ENCODE results near the gene ITCH. TPM values are rescaled to one million over a fixed set of nuclear protein-coding genes. Genes with fewer than 3 reads are reported as not detected.

The ITCH gene
- total RNA-seq, 4 donors from 2014 or later = 40.7 to 59.3 (median 45.9) TPM

DNA sequence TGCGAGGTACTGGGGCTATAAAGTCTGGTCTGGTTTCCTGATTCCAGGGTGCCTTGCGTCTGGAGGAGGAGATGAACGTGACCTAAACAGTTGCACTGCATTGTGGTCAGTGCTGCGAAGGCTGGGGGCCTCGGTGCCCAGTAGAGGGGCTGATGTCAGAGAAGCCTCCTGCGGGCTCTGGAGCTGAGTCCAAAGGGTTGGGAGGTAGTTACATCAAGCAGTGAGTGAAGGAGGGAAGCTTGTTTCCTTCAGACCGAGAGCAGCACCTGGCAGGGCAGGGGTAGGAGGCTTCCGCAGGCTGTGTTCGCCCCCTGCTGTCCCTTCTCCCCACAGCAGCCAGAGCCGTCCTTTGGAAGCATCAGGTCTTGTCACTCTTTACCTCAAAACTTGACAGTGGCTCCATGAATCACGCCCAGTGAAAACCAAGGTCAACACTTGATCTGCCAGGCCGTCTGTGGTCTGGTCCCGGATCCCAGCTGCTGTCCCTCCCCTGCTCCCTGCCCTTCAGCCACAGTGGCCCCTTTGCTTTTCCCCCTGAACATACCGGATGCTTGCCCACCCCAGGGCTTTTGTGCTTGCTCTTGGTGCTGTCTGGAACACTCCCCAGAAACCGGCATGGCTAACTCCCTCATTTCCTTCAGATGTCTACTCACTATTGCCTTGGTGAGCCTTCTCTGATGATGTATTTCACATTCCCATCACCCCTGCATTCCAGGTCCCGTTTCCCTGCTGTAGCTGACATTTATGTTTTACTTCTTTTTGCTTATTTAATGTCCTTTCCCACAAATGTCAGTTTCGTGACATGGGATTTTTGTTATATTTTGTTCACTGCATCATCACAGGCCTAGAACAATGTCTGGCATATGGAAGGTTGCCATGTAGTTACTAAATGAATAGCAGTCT, 160.1 kb downstream of the ITCH start:
- TF ChIP-seq, protein P1, sequence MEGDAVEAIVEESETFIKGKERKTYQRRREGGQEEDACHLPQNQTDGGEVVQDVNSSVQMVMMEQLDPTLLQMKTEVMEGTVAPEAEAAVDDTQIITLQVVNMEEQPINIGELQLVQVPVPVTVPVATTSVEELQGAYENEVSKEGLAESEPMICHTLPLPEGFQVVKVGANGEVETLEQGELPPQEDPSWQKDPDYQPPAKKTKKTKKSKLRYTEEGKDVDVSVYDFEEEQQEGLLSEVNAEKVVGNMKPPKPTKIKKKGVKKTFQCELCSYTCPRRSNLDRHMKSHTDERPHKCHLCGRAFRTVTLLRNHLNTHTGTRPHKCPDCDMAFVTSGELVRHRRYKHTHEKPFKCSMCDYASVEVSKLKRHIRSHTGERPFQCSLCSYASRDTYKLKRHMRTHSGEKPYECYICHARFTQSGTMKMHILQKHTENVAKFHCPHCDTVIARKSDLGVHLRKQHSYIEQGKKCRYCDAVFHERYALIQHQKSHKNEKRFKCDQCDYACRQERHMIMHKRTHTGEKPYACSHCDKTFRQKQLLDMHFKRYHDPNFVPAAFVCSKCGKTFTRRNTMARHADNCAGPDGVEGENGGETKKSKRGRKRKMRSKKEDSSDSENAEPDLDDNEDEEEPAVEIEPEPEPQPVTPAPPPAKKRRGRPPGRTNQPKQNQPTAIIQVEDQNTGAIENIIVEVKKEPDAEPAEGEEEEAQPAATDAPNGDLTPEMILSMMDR (IDR thresholded peaks at IDR 0.05) = peak in 1 of 3 donors; percentile 39
- TF ChIP-seq POLR2A (IDR thresholded peaks at IDR 0.05) = no peak
- WGBS, 2 donors = 58% methylated on average over 17 of the region's 17 CpGs
- peak; percentile 15 to 89 for DNase-seq (ENCODE audit: low spot score in 2 of 2)
- H3K4me3 ChIP-seq (ENCODE audit: low read depth, poor library complexity, severe bottlenecking) = no peak overlapping the region
- intact Hi-C loops (cut with DNase I; ENCODE audit: low total_unique reads) = no loop called here

DNA sequence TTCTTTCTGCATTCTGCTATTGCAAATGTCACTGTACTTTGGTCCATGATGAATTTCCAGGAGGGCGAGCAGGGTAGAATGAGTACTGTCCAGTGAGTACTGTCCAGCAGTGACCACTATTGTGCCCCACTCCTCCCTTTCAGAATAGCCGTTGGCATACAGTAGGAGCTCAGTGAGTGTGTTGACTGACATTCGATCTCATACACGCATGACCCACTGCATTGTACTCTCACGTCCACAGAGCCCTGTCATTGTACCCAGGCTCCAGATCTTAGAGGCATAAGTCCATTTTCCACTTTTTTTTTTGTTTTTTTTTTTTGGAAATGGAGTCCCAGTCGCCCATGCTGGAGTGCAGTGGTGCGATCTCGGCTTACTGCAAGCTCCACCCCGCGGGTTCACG, 161.4 kb downstream of the ITCH start:
- TF ChIP-seq POLR2A (IDR thresholded peaks at IDR 0.05) = no peak
- TF ChIP-seq, protein P1 (IDR thresholded peaks at IDR 0.05) = no peak
- WGBS, 2 donors = 86 to 88% methylated on average over 11 of the region's 11 CpGs
- intact Hi-C loops (cut with DNase I; ENCODE audit: low total_unique reads) = no loop called here
- peak; percentile 8 to 71 for DNase-seq (ENCODE audit: low spot score in 2 of 2)
- H3K4me3 ChIP-seq (ENCODE audit: low read depth, poor library complexity, severe bottlenecking) = no peak overlapping the region

DNA sequence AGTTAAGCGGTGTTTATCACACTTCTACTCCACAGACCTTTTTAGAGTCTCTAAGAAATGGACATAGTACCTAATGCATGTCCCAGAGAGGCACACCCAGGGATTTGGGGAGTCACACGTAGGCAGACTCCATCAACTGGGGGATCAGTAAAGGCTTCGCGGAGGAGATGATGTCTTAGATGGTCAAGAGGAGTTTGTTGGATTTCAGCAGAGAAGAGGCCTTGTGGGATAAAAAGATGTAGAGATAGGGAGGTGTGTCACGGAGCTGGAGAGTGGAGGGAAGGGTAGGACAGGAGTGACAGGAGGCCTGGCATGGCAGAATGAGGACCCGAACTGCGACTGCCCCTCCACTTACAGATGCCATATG, 162.3 kb downstream of the ITCH start:
- intact Hi-C loops (cut with DNase I; ENCODE audit: low total_unique reads) = no loop called here
- H3K4me3 ChIP-seq (ENCODE audit: low read depth, poor library complexity, severe bottlenecking) = no peak overlapping the region
- DNase-seq (ENCODE audit: low spot score in 2 of 2) = no peak
- TF ChIP-seq, protein P1 (IDR thresholded peaks at IDR 0.05) = no peak
- no peak for TF ChIP-seq POLR2A (IDR thresholded peaks at IDR 0.05)
- WGBS, 2 donors = 66 to 69% methylated on average over 7 of the region's 7 CpGs

DNA sequence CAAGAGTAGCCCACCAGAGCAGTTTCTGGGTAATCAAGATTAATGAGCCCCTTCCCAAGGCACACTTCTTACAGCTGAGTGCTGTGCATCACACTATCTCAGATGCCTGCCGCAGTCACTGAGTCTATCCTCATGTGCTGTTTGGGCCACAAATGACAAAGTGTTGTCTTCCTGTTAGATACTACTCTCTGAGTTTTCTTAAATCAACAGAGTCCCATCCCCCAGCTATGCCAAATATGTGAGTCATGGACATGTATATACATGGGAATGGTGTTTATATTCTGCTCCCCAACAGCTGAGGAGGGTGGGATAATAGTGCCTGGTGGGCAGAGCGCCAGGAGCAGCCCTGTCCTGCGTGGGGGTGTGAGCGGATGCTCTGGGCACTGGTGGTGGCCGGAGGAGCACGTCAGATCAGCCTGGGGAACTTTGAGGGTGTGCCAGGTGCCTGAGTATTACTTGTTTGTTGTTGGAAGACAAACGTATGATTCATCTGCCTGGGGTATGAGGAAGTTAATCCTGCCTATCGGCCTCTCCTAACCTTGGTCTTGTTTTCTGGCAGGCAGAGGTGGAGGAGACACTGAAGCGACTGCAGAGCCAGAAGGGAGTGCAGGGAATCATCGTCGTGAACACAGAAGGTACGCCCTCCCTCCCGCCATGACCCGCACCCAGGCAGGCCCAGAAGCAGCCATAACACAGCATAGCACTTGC, 162.8 kb downstream of the ITCH start:
- WGBS, 2 donors = 19 to 25% methylated on average over 14 of the region's 14 CpGs
- peak; percentile 90 to 96 for DNase-seq (ENCODE audit: low spot score in 2 of 2)
- intact Hi-C loops (cut with DNase I; ENCODE audit: low total_unique reads) = no loop called here

DNA sequence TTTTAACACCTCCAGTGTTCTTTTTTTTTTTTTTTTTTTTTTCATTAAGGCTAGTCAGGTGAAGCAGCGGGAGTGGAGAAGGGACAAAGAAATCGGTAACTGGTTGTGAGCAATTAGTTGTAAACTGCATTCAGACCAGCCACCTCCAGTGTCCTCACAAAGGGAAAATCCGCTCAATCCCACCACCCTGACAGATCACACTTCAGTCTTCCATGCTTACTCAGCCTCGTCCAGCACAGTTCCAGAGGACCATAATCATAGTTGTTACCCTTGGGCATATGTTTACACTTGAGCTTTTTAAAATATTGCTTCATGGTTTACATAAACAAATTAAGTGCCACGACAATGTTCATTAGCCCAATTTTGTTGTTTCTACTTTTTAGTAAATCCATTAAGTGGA, 163.4 kb downstream of the ITCH start:
- TF ChIP-seq, protein P1 (IDR thresholded peaks at IDR 0.05) = no peak
- TF ChIP-seq POLR2A (IDR thresholded peaks at IDR 0.05) = no peak
- intact Hi-C loops (cut with DNase I; ENCODE audit: low total_unique reads) = no loop called here

More for the DNA sequence above, 162.8 kb downstream of the ITCH start:
- H3K4me3 ChIP-seq (ENCODE audit: low read depth, poor library complexity, severe bottlenecking) = no peak overlapping the region
- no peak for TF ChIP-seq POLR2A (IDR thresholded peaks at IDR 0.05)
- TF ChIP-seq, protein P1 (IDR thresholded peaks at IDR 0.05) = no peak

More for the DNA sequence above, 163.4 kb downstream of the ITCH start:
- 58 to 61% methylated on average over 5 of the region's 5 CpGs for WGBS, 2 donors
- peak in 1 of 2 donors; percentile 84 for DNase-seq (ENCODE audit: low spot score in 2 of 2)
- H3K4me3 ChIP-seq (ENCODE audit: low read depth, poor library complexity, severe bottlenecking) = no peak overlapping the region
